ENCODE data around the gene SPP1.
A peak's percentile ranks its signal among the peaks of the same experiment; 100 is the strongest.

GRCh38 chr4:88007304-88008121, 32.0 kb downstream of the SPP1 start, which contains the start of gene PKD2:
- TF ChIP-seq CTCF (IDR thresholded peaks at IDR 0.05), result no peak
- TF ChIP-seq POLR2AphosphoS5 (IDR thresholded peaks at IDR 0.05), result no peak
- peak; percentile 68 for TF ChIP-seq POLR2A (IDR thresholded peaks at IDR 0.05)
